Measurements from ENCODE around the gene EBI3. TPM values are rescaled to one million over a fixed set of nuclear protein-coding genes. Genes with fewer than 3 reads are reported as not detected.

The EBI3 gene
- total RNA-seq, 2 donors from 2014 or later, result not detected

DNA sequence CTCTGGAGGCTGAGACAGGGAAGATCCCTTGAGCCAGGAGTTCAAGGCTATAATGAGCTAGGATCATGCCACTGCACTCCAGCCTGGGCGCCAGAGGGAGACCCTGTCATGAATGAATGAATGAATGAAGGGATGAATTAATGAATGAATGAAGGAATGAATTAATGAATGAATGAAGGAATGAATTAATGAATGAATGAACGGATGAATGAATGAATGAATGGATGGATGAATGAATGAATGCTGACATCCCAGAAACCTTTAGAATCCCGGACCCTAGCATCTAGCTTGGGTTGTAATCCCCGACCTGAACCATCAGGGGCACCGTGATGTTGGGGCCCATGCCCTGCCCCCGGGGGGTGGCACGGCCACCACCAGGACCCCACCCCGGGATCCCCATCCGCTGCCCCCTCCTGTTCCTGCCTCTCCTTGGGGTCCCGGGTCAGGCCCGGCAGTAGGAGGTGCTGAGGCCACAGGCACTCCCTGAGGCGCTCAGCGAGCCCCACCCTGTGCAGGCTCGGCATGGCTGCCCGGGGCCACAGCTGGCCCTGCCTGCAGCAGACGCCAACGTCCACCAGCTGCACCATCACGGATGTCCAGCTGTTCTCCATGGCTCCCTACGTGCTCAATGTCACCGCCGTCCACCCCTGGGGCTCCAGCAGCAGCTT lies 3.4 kb downstream of the EBI3 start:
- DNase-seq, result no peak
- Mint-ChIP-seq H3K27me3 (ENCODE audit: insufficient read depth) (peaks cover 5% of the 10 kb centered on the region), H3K36me3 (ENCODE audit: low read depth) (no peaks in the 10 kb centered on the region), H3K4me3 (no peak overlapping the region), H3K9me3 (no peaks in the 10 kb centered on the region), H3K4me1 (no peaks in the 10 kb centered on the region), H3K27ac (no peak overlapping the region)
- Histone ChIP-seq H3K4me1 (ENCODE audit: control insufficient read depth, insufficient read depth, low read length) (no peaks in the 10 kb centered on the region), H3K9me3 (ENCODE audit: control insufficient read depth, low read length) (no peaks in the 10 kb centered on the region), H3K4me3 (ENCODE audit: low read length) (no peak overlapping the region), H3K27ac (ENCODE audit: low read depth, low read length) (no peak overlapping the region), H3K9ac (ENCODE audit: extremely low read depth, low read length, poor library complexity, severe bottlenecking) (no peak overlapping the region), H3K36me3 (ENCODE audit: control insufficient read depth, insufficient read depth, low read length) (no peaks in the 10 kb centered on the region), H3K27me3 (ENCODE audit: control insufficient read depth, insufficient read depth, low read length, poor library complexity, severe bottlenecking) (no peaks in the 10 kb centered on the region)
- TF ChIP-seq, protein P1, sequence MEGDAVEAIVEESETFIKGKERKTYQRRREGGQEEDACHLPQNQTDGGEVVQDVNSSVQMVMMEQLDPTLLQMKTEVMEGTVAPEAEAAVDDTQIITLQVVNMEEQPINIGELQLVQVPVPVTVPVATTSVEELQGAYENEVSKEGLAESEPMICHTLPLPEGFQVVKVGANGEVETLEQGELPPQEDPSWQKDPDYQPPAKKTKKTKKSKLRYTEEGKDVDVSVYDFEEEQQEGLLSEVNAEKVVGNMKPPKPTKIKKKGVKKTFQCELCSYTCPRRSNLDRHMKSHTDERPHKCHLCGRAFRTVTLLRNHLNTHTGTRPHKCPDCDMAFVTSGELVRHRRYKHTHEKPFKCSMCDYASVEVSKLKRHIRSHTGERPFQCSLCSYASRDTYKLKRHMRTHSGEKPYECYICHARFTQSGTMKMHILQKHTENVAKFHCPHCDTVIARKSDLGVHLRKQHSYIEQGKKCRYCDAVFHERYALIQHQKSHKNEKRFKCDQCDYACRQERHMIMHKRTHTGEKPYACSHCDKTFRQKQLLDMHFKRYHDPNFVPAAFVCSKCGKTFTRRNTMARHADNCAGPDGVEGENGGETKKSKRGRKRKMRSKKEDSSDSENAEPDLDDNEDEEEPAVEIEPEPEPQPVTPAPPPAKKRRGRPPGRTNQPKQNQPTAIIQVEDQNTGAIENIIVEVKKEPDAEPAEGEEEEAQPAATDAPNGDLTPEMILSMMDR (conservative IDR thresholded peaks at IDR 0.05), result no peak
- WGBS, 2 experiments (ENCODE audit: insufficient coverage in 1 of 2, insufficient read length in 1 of 2), result 81 to 82% methylated on average over 15 to 21 of the region's 21 CpGs

DNA sequence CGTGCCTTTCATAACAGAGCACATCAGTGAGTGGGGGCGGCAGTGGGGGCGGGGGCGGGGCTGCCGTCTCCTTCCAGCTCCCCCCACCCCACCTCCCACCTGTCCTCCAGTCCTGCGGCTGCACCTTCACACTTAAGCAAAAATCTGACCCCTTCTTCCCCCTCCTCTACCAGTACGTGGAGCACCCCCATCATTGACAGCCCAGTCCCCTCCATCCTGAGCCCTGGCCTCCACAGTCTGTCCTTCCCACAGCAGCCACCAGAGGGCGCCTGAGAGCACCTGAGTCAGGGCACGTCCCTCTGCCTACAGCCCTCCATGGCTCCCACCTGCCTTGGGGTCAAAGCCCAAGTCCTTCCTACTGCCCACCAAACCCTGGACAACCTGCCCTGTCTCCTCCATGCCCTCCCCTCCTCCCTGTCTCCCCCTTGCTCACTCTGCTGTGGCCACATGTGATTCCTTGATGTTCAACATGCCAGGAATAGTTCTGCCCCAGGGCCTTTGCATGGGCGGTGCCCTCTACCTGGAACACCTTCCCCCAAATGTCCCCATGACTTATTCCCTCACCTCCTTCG lies 4.0 kb downstream of the EBI3 start:
- Histone ChIP-seq H3K27me3 (ENCODE audit: control insufficient read depth, insufficient read depth, low read length, poor library complexity, severe bottlenecking) (no peaks in the 10 kb centered on the region), H3K4me3 (ENCODE audit: low read length) (no peak overlapping the region), H3K9ac (ENCODE audit: extremely low read depth, low read length, poor library complexity, severe bottlenecking) (no peak overlapping the region), H3K36me3 (ENCODE audit: control insufficient read depth, insufficient read depth, low read length) (no peaks in the 10 kb centered on the region), H3K27ac (ENCODE audit: low read depth, low read length) (no peak overlapping the region), H3K9me3 (ENCODE audit: control insufficient read depth, low read length) (no peaks in the 10 kb centered on the region), H3K4me1 (ENCODE audit: control insufficient read depth, insufficient read depth, low read length) (no peaks in the 10 kb centered on the region)
- no peaks in the 10 kb centered on the region for H3K4me1 Mint-ChIP-seq
- no peaks in the 10 kb centered on the region for H3K9me3 Mint-ChIP-seq
- no peak overlapping the region for H3K27ac Mint-ChIP-seq
- H3K27me3 Mint-ChIP-seq (ENCODE audit: insufficient read depth), result peaks cover 5% of the 10 kb centered on the region
- peak; percentile 93 for DNase-seq
- no peaks in the 10 kb centered on the region for H3K36me3 Mint-ChIP-seq (ENCODE audit: low read depth)
- 68 to 79% methylated on average over 3 to 11 of the region's 11 CpGs for WGBS, 2 experiments (ENCODE audit: insufficient coverage in 1 of 2, insufficient read length in 1 of 2)
- TF ChIP-seq, protein P1 (conservative IDR thresholded peaks at IDR 0.05), result peak; percentile 83
- no peak overlapping the region for H3K4me3 Mint-ChIP-seq

DNA sequence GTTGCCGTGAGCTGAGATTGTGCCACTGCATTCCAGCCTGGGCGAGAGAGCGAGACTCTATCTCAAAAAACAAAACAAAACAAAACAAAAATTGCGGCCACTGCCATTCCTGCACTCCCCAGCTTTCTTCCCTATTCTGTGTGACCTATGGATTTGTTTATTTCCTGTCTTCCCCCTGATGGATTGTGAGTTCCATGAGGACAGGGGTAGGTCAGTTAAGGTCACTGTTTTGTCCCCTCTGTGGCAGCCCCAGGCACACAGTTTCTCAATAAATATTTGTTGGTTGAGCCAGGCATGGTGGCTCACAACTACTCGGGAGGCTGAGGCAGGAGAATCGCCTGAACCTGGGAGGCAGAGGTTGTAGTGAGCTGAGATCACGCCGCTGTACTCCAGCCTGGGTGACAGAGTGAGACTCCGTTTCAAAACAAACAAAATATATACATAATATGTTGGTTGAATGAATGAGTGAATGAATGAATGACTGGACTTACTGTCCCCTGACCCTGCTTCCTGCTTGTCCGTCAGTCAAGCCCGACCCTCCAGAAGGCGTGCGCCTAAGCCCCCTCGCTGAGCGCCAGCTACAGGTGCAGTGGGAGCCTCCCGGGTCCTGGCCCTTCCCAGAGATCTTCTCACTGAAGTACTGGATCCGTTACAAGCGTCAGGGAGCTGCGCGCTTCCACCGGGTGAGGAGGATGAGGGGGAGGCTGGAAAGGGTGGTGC lies 5.0 kb downstream of the EBI3 start:
- peaks cover 5% of the 10 kb centered on the region for H3K27me3 Mint-ChIP-seq (ENCODE audit: insufficient read depth)
- DNase-seq, result no peak
- H3K36me3 ChIP-seq (ENCODE audit: control insufficient read depth, insufficient read depth, low read length), result no peaks in the 10 kb centered on the region
- TF ChIP-seq, protein P1 (conservative IDR thresholded peaks at IDR 0.05), result no peak
- H3K9me3 ChIP-seq (ENCODE audit: control insufficient read depth, low read length), result no peaks in the 10 kb centered on the region
- H3K4me3 ChIP-seq (ENCODE audit: low read length), result no peak overlapping the region
- no peaks in the 10 kb centered on the region for H3K4me1 Mint-ChIP-seq
- no peak overlapping the region for H3K4me3 Mint-ChIP-seq
- no peaks in the 10 kb centered on the region for H3K36me3 Mint-ChIP-seq (ENCODE audit: low read depth)
- no peaks in the 10 kb centered on the region for H3K9me3 Mint-ChIP-seq
- H3K27ac Mint-ChIP-seq, result no peak overlapping the region
- no peak overlapping the region for H3K27ac ChIP-seq (ENCODE audit: low read depth, low read length)
- 84 to 100% methylated on average over 1 to 18 of the region's 21 CpGs for WGBS, 2 experiments (ENCODE audit: insufficient coverage in 1 of 2, insufficient read length in 1 of 2)
- H3K4me1 ChIP-seq (ENCODE audit: control insufficient read depth, insufficient read depth, low read length), result no peaks in the 10 kb centered on the region
- H3K27me3 ChIP-seq (ENCODE audit: control insufficient read depth, insufficient read depth, low read length, poor library complexity, severe bottlenecking), result no peaks in the 10 kb centered on the region
- no peak overlapping the region for H3K9ac ChIP-seq (ENCODE audit: extremely low read depth, low read length, poor library complexity, severe bottlenecking)
